Osteoblast (primary cell): ENCODE measurements around the gene SLC19A3. TPM values are rescaled to one million over a fixed set of nuclear protein-coding genes. Genes with fewer than 3 reads are reported as not detected.
"Not testable (repeated sequence)": the region's sequence is repeated elsewhere in the genome, so short reads cannot be mapped to it uniquely, and the experiment has no call there.

Experiments used
- DNase-seq: peaks from one replicate; pipeline ENCODE4 v3.0.0; 2011; ENCODE audit warnings: low spot score, mixed read lengths; ENCODE audit not compliant: insufficient read length; ENCODE audit errors: missing footprints
- H2AFZ ChIP-seq: 2 replicates; pipeline ENCODE4 v1.6.0; 2011; ENCODE audit warnings: mild to moderate bottlenecking, low read length
- H3K27ac ChIP-seq: 2 replicates; pipeline ENCODE4 v1.5.1; 2011; ENCODE audit warnings: mild to moderate bottlenecking, low read depth, low read length, moderate library complexity
- H3K27me3 ChIP-seq: 2 replicates; pipeline ENCODE4 v1.6.0; 2012; ENCODE audit warnings: mild to moderate bottlenecking, control low read depth, inconsistent platforms, low read length, moderate library complexity; ENCODE audit not compliant: insufficient read depth
- H3K36me3 ChIP-seq: 2 replicates; pipeline ENCODE4 v1.5.1; 2011; ENCODE audit warnings: mild to moderate bottlenecking, low read length, control low read depth, moderate library complexity; ENCODE audit not compliant: insufficient read depth
- H3K4me1 ChIP-seq: 2 replicates; pipeline ENCODE4 v1.5.1; 2011; ENCODE audit warnings: mild to moderate bottlenecking, low read length, control low read depth, moderate library complexity; ENCODE audit not compliant: insufficient read depth
- H3K4me2 ChIP-seq: 2 replicates; pipeline ENCODE4 v1.6.0; 2011; ENCODE audit warnings: mild to moderate bottlenecking, low read length; ENCODE audit not compliant: insufficient read depth
- H3K4me3 ChIP-seq: fragments of 200-600 bp; sonication (generic); 3 replicates; pipeline ENCODE4 v1.5.1; 2012; ENCODE audit warnings: mild to moderate bottlenecking, low read length, inconsistent platforms; ENCODE audit not compliant: insufficient read depth
- H3K79me2 ChIP-seq: 2 replicates; pipeline ENCODE4 v1.6.0; 2012; ENCODE audit warnings: mild to moderate bottlenecking, low read length, control low read depth, inconsistent platforms; ENCODE audit not compliant: insufficient read depth
- H3K9me3 ChIP-seq: 2 replicates; pipeline ENCODE4 v1.5.1; 2011; ENCODE audit warnings: low read depth, low read length, control low read depth
- H4K20me1 ChIP-seq: 2 replicates; pipeline ENCODE4 v1.6.0; 2012; ENCODE audit warnings: mild to moderate bottlenecking, low read length, control low read depth; ENCODE audit not compliant: insufficient read depth
- CTCF ChIP-seq: IDR thresholded peaks from 2 replicates; pipeline ENCODE4 v1.5.1; 2011; ENCODE audit warnings: mild to moderate bottlenecking, low read depth, low read length, moderate library complexity; ENCODE audit errors: extremely low read depth
- total RNA-seq: library from RNA; depleted of rRNA; stranded (reverse); fragments of >200 nt; gene quantifications from 2 replicates; pipeline ENCODE4 v1.2.3, GENCODE V29; 2012

Gene SLC19A3
- total RNA-seq, 1 donor = 0.36 TPM

GRCh38 chr2:227761740-227762476 is 44.1 kb upstream of the SLC19A3 start:
- Histone ChIP-seq H2AFZ (no peak overlapping the region), H3K27me3 (no peaks in the 10 kb centered on the region), H3K36me3 (no peaks in the 10 kb centered on the region), H3K4me1 (no peaks in the 10 kb centered on the region), H3K27ac (no peak overlapping the region), H3K79me2 (no peaks in the 10 kb centered on the region), H3K9me3 (no peaks in the 10 kb centered on the region), H3K4me2 (no peak overlapping the region), H4K20me1 (no peaks in the 10 kb centered on the region), H3K4me3 (no peak overlapping the region)
- TF ChIP-seq CTCF = no peak
- peak; percentile 73 for DNase-seq

- no peaks in the 10 kb centered on the region for H3K9me3 ChIP-seq
- no peak for DNase-seq
Measured at GRCh38 chr2:227759411-227760118, 41.7 kb upstream of the SLC19A3 start.

DNA sequence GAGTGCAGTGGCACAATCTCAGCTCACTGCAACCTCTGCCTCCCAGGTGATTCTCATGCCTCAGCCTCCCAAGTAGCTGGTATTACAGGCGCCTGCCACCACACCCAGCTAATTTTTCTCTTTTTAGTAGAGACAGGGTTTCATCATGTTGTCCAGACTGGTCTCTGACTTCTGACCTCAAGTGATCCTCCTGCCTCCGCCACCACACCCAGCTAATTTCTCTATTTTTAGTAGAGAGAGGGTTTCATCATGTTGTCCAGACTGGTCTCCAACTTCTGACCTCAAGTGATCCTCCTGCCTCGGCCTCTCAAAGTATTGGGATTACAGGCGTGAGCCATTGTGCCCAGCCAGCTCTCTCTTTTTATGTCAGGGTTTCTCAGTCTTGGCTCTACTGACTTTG is 38.4 kb upstream of the SLC19A3 start:
- not testable (repeated sequence) for H4K20me1 ChIP-seq, DNase-seq, H3K36me3 ChIP-seq, H3K27ac ChIP-seq, H3K27me3 ChIP-seq, H3K4me1 ChIP-seq, H3K79me2 ChIP-seq, H3K4me2 ChIP-seq, H2AFZ ChIP-seq, H3K4me3 ChIP-seq, H3K9me3 ChIP-seq

More at GRCh38 chr2:227759411-227760118, 41.7 kb upstream of the SLC19A3 start:
- H3K36me3 ChIP-seq = no peaks in the 10 kb centered on the region
- H4K20me1 ChIP-seq = no peaks in the 10 kb centered on the region
- no peak overlapping the region for H3K4me3 ChIP-seq
- H3K4me2 ChIP-seq = no peak overlapping the region
- TF ChIP-seq CTCF = no peak
- H3K79me2 ChIP-seq = no peaks in the 10 kb centered on the region
- peak overlapping the region; percentile 5 for H2AFZ ChIP-seq
- no peaks in the 10 kb centered on the region for H3K27me3 ChIP-seq
- H3K4me1 ChIP-seq = no peaks in the 10 kb centered on the region
- no peak overlapping the region for H3K27ac ChIP-seq

GRCh38 chr2:227748079-227748478 is 30.3 kb upstream of the SLC19A3 start:
- no peak overlapping the region for H3K4me3 ChIP-seq
- DNase-seq = no peak
- H3K27me3 ChIP-seq = no peaks in the 10 kb centered on the region
- no peaks in the 10 kb centered on the region for H3K79me2 ChIP-seq
- H4K20me1 ChIP-seq = no peaks in the 10 kb centered on the region
- H3K4me2 ChIP-seq = no peak overlapping the region
- H3K27ac ChIP-seq = no peak overlapping the region
- no peaks in the 10 kb centered on the region for H3K36me3 ChIP-seq
- H3K9me3 ChIP-seq = no peaks in the 10 kb centered on the region
- H3K4me1 ChIP-seq = no peaks in the 10 kb centered on the region
- no peak overlapping the region for H2AFZ ChIP-seq
- peak; percentile 48 for TF ChIP-seq CTCF
